Measurements from ENCODE around the gene PPIL3.

GRCh38 chr2:200873560-200873959, 15.3 kb downstream of the PPIL3 start:
- TF ChIP-seq POLR2AphosphoS5 (IDR thresholded peaks at IDR 0.05; ENCODE audit: low read depth, low read length) (no peak), POLR2A (IDR thresholded peaks at IDR 0.05; ENCODE audit: low read depth, low read length) (no peak), TAF1 (IDR thresholded peaks at IDR 0.05; ENCODE audit: low read depth, low read length) (no peak), POU2F2 (IDR thresholded peaks at IDR 0.05; ENCODE audit: low read depth, low read length) (no peak), SPI1 (IDR thresholded peaks at IDR 0.05; ENCODE audit: low read depth, low read length) (no peak)

Measured in GM12891 (cell line).